ENCODE results near the gene XRCC5. TPM values are rescaled to one million over a fixed set of nuclear protein-coding genes. Genes with fewer than 3 reads are reported as not detected.

The XRCC5 gene
- total and polyA plus RNA-seq, 2 of the 8 experiments (the other 6 are each of a cell fraction or from before 2014, with no cell fraction given), result 308 to 644 TPM

- Histone ChIP-seq H3K23me2 (ENCODE audit: low read depth, low read length) (no peaks in the 10 kb centered on the region; the same call in 1 of the 2 replicates), H2BK5ac (ENCODE audit: low read depth, low read length) (no peak overlapping the region), H3K79me2 (ENCODE audit: control insufficient read depth in 1 of 2, insufficient read depth in 2 of 2, low read length in 2 of 2) (peaks cover 0 to 33% of the 10 kb centered on the region in 2 experiments; a peak in 2 of 4 replicates), H3K18ac (ENCODE audit: extremely low read depth, low read length) (no peak overlapping the region), H3K79me1 (ENCODE audit: low read depth, low read length) (no peaks in the 10 kb centered on the region), H3K4ac (replicated peaks; ENCODE audit: insufficient read length, low read depth, low read length) (no peak overlapping the region), H3K9me3 (ENCODE audit: insufficient read depth in 2 of 2, low read depth in 1 of 2, low read length in 1 of 2) (no peaks in the 10 kb centered on the region), H3K27me3 (replicated peaks in 1 of 4; ENCODE audit: control insufficient read depth in 3 of 4, extremely low read depth in 1 of 4, insufficient read depth in 3 of 4, low read length in 3 of 4) (no peaks in the 10 kb centered on the region), H2BK120ac (replicated peaks; ENCODE audit: low read depth, low read length) (no peak overlapping the region), H3K27ac (ENCODE audit: low read depth, low read length) (no peak overlapping the region), H4K91ac (replicated peaks; ENCODE audit: insufficient read length, low read length) (no peak overlapping the region), H3K4me3 (ENCODE audit: extremely low read depth in 1 of 4, insufficient read depth in 2 of 4, low read depth in 3 of 4, low read length in 4 of 4) (no peak overlapping the region), H2BK15ac (ENCODE audit: low read length) (no peak overlapping the region), H3K4me2 (ENCODE audit: insufficient read depth in 1 of 2, low read depth in 2 of 2, low read length in 2 of 2) (no peak overlapping the region), H3K56ac (replicated peaks; ENCODE audit: insufficient read length, low read depth, low read length) (no peak overlapping the region), H2AFZ (ENCODE audit: low read length) (no peak overlapping the region), H2AK5ac (ENCODE audit: low read depth, low read length) (no peak overlapping the region), H4K8ac (ENCODE audit: extremely low read depth, insufficient read depth, low read length) (no peak overlapping the region), H3K14ac (ENCODE audit: insufficient read length) (no peak overlapping the region), H3K23ac (ENCODE audit: insufficient read length) (no peak overlapping the region), H3K36me3 (ENCODE audit: control insufficient read depth in 2 of 4, insufficient read depth in 4 of 4, low read length in 3 of 4) (peaks cover 25 to 94% (median 76%) of the 10 kb centered on the region in 4 experiments), H3K9ac (replicated peaks in 1 of 4; ENCODE audit: extremely low read depth in 1 of 4, low read depth in 3 of 4, low read length in 3 of 4) (no peak overlapping the region), H3K4me1 (replicated peaks in 1 of 4; ENCODE audit: control insufficient read depth in 3 of 4, insufficient read depth in 4 of 4, low read length in 3 of 4) (no peaks in the 10 kb centered on the region), H2BK12ac (ENCODE audit: low read depth, low read length) (no peak overlapping the region), H2BK20ac (ENCODE audit: low read length) (no peak overlapping the region), H4K5ac (ENCODE audit: insufficient read length, low read depth, low read length) (no peak overlapping the region), H4K20me1 (replicated peaks in 1 of 2; ENCODE audit: control insufficient read depth in 1 of 2, insufficient read depth in 2 of 2, low read length in 2 of 2) (peaks cover 7 to 23% of the 10 kb centered on the region in 2 experiments)
- 89% methylated on average over 5 of the region's 5 CpGs; no CpG with 5 or more reads in 1 of the 2 experiments for WGBS, 2 experiments (ENCODE audit: extremely low coverage in 1 of 2, insufficient coverage in 1 of 2, insufficient read length in 1 of 2, insufficient replicate concordance in 2 of 2, low coverage in 1 of 2, low lambda C conversion rate in 2 of 2, missing lambda C conversion rate in 1 of 2)
- DNase-seq (ENCODE audit: low read depth in 1 of 2, low spot score in 2 of 2), result no peak
- no peak for FAIRE-seq
- CTCF ChIA-PET (ENCODE audit: partially characterized antibody), result interaction anchor here (1.1 to 1.7 kb wide), 3 partner anchors 9 to 19 kb away, joined by 5 to 6 read pairs (median 5); no protein-coding TSS in a partner anchor
- POLR2A ChIA-PET (ENCODE audit: partially characterized antibody), result interaction anchor here (0.9 to 3.5 kb wide), 8 partner anchors 9 to 35 kb away, joined by 3 to 12 read pairs (median 5); no protein-coding TSS in a partner anchor
- TF ChIP-seq KDM1A (IDR thresholded peaks at IDR 0.05; ENCODE audit: borderline replicate concordance, low read length) (no peak), JUND (IDR thresholded peaks at IDR 0.05; ENCODE audit: low read length) (no peak), SP2 (IDR thresholded peaks at IDR 0.05; ENCODE audit: low read length) (no peak), CHD2 (IDR thresholded peaks at IDR 0.05; ENCODE audit: low read length) (no peak), MAFK (IDR thresholded peaks at IDR 0.05; ENCODE audit: low read depth, low read length) (no peak), TEAD4 (IDR thresholded peaks at IDR 0.05; ENCODE audit: low read depth, low read length) (no peak), NRF1 (IDR thresholded peaks at IDR 0.05; ENCODE audit: low read depth, low read length) (no peak), FOSL1 (IDR thresholded peaks at IDR 0.05; ENCODE audit: insufficient read depth, low read depth, low read length) (no peak), SUZ12 (IDR thresholded peaks at IDR 0.05; ENCODE audit: low read length) (no peak), KDM5A (IDR thresholded peaks at IDR 0.05; ENCODE audit: low read length) (no peak), GTF2F1 (IDR thresholded peaks at IDR 0.05; ENCODE audit: borderline replicate concordance, low read depth, low read length) (no peak), RXRA (IDR thresholded peaks at IDR 0.05; ENCODE audit: insufficient read depth, low read depth, low read length) (no peak), TCF12 (IDR thresholded peaks at IDR 0.05; ENCODE audit: low read depth, low read length) (no peak), E2F6 (IDR thresholded peaks at IDR 0.05) (no peak), CREB1 (IDR thresholded peaks at IDR 0.05) (no peak)
Measured at GRCh38 chr2:216149741-216150140, 40.6 kb downstream of the XRCC5 start.

Data from H1 (cell line).